GM23338 (cell line): ENCODE measurements around the gene DNAJC12. TPM values are rescaled to one million over a fixed set of nuclear protein-coding genes. Genes with fewer than 3 reads are reported as not detected.

Experiments used
- ATAC-seq: fragments of 200-7000 bp; cut with Tn5 transposase; 3 replicates; pipeline ENCODE4 v1.9.1; 2020
- DNase-seq: peaks from one replicate; pipeline ENCODE4 v3.0.0-alpha.2; 2015; ENCODE audit warnings: low spot score
- H2AFZ ChIP-seq: fragments of 200-600 bp; sonication (generic); 2 replicates; pipeline ENCODE4 v1.8.0; 2016; ENCODE audit warnings: antibody characterized with exemption, mild to moderate bottlenecking, moderate library complexity
- H3F3A ChIP-seq: fragments of 200-600 bp; sonication (generic); replicated peaks from 2 replicates; pipeline ENCODE4 v1.8.0; 2017; ENCODE audit warnings: antibody characterized with exemption, mixed run types, low read depth
- H3K27ac ChIP-seq: fragments of 200-600 bp; sonication (generic); 2 replicates; pipeline ENCODE4 v1.6.1; 2016; ENCODE audit warnings: low read depth
- H3K27me3 ChIP-seq: fragments of 200-600 bp; sonication (generic); 2 replicates; pipeline ENCODE4 v1.8.0; 2016; ENCODE audit warnings: mild to moderate bottlenecking, mixed run types, moderate library complexity; ENCODE audit not compliant: insufficient read depth
- H3K36me3 ChIP-seq: fragments of 200-600 bp; sonication (generic); 2 replicates; pipeline ENCODE4 v1.8.0; 2016; ENCODE audit warnings: mild to moderate bottlenecking; ENCODE audit not compliant: insufficient read depth
- H3K4me1 ChIP-seq: fragments of 200-600 bp; sonication (generic); 2 replicates; pipeline ENCODE4 v1.8.0; 2016; ENCODE audit warnings: mild to moderate bottlenecking, moderate library complexity; ENCODE audit not compliant: insufficient read depth
- H3K4me2 ChIP-seq: fragments of 200-600 bp; sonication (generic); 2 replicates; pipeline ENCODE4 v1.7.1; 2017; ENCODE audit warnings: mixed run types
- H3K4me3 ChIP-seq: fragments of 200-600 bp; sonication (generic); 2 replicates; pipeline ENCODE4 v1.6.1; 2016; ENCODE audit warnings: mixed run types
- H3K79me2 ChIP-seq: fragments of 200-600 bp; sonication (generic); replicated peaks from 2 replicates; pipeline ENCODE4 v1.8.0; 2017; ENCODE audit warnings: mild to moderate bottlenecking; ENCODE audit not compliant: insufficient read depth
- H3K9me2 ChIP-seq: fragments of 200-600 bp; sonication (generic); 2 replicates; pipeline ENCODE4 v1.8.0; 2017; ENCODE audit not compliant: insufficient read depth
- H4K20me1 ChIP-seq: fragments of 200-600 bp; sonication (generic); replicated peaks from 2 replicates; pipeline ENCODE4 v1.8.0; 2017; ENCODE audit warnings: mild to moderate bottlenecking; ENCODE audit not compliant: insufficient read depth
- H3K27ac Mint-ChIP-seq: 2 replicates; pipeline ENCODE4 v1.8.0; 2020; ENCODE audit warnings: inconsistent platforms, mild to moderate bottlenecking, moderate library complexity, mixed read lengths
- H3K27me3 Mint-ChIP-seq: 3 replicates; pipeline ENCODE4 v1.8.0; 2022; ENCODE audit warnings: low read depth, mild to moderate bottlenecking, moderate library complexity, mixed read lengths, inconsistent platforms; ENCODE audit not compliant: insufficient read depth, poor library complexity
- H3K36me3 Mint-ChIP-seq: 3 replicates; pipeline ENCODE4 v1.8.0; 2021; ENCODE audit warnings: low read depth, mild to moderate bottlenecking, inconsistent platforms, moderate library complexity, mixed read lengths
- H3K4me1 Mint-ChIP-seq: 3 replicates; pipeline ENCODE4 v1.8.0; 2020; ENCODE audit warnings: mild to moderate bottlenecking, inconsistent platforms, mixed read lengths
- H3K4me3 Mint-ChIP-seq: 3 replicates; pipeline ENCODE4 v1.8.0; 2021; ENCODE audit warnings: moderate library complexity, mild to moderate bottlenecking, inconsistent platforms, mixed read lengths
- H3K9me3 Mint-ChIP-seq: 3 replicates; pipeline ENCODE4 v1.8.0; 2020; ENCODE audit warnings: moderate library complexity, mild to moderate bottlenecking, inconsistent platforms, mixed read lengths
- EZH2phosphoT487 ChIP-seq: fragments of 200-600 bp; sonication (generic); IDR thresholded peaks from one replicate; pipeline ENCODE4 v1.8.1; 2018; ENCODE audit warnings: antibody characterized with exemption; ENCODE audit not compliant: unreplicated experiment
- JUNB ChIP-seq: IDR thresholded peaks from one replicate; pipeline ENCODE4 v1.6.1; 2016; ENCODE audit warnings: antibody characterized with exemption; ENCODE audit not compliant: unreplicated experiment
- NANOG ChIP-seq: IDR thresholded peaks from 2 replicates; pipeline ENCODE4 v1.6.1; 2016; ENCODE audit warnings: antibody characterized with exemption, borderline replicate concordance
- POLR2AphosphoS5 ChIP-seq: IDR thresholded peaks from 2 replicates; pipeline ENCODE4 v1.6.1; 2016; ENCODE audit warnings: antibody characterized with exemption, low read depth
- STAT1 ChIP-seq: IDR thresholded peaks from one replicate; pipeline ENCODE4 v1.6.1; 2016; ENCODE audit warnings: antibody characterized with exemption; ENCODE audit not compliant: unreplicated experiment
- ZNF114 ChIP-seq: fragments of 250-450 bp; sonication (Bioruptor Pico); IDR thresholded peaks from 2 replicates; pipeline ENCODE4 v1.5.0; 2020; ENCODE audit warnings: mild to moderate bottlenecking, moderate library complexity
- ZNF331 ChIP-seq: fragments of 250-450 bp; sonication (Bioruptor Pico); IDR thresholded peaks from 2 replicates; pipeline ENCODE4 v1.5.0; 2020; ENCODE audit warnings: low read depth, mild to moderate bottlenecking, moderate library complexity
- polyA plus RNA-seq: library from polyadenylated mRNA; unstranded; fragments of >200 nt; fragmentation: Nextera tagmentation; extraction: Ambion mirVana; gene quantifications from 2 replicates; pipeline ENCODE4 v1.2.1, GENCODE V29; 2016
- total RNA-seq: library from RNA; depleted of rRNA; stranded (reverse); fragments of >200 nt; shearing (Covaris generic); gene quantifications from 2 replicates; pipeline ENCODE4 v1.2.3, GENCODE V29; 2014
- TF ChIP-seq, protein P1 (sequence below): IDR thresholded peaks from one replicate; pipeline ENCODE4 v1.6.1; 2018; ENCODE audit warnings: antibody characterized with exemption; ENCODE audit not compliant: unreplicated experiment
- TF ChIP-seq, protein P2 (sequence below): fragments of 250-450 bp; sonication (Bioruptor Pico); IDR thresholded peaks from 2 replicates; pipeline ENCODE4 v1.5.0; 2020; ENCODE audit warnings: mild to moderate bottlenecking, moderate library complexity
- TF ChIP-seq, protein P3 (sequence below), 2 experiments: fragments of 200-600 bp in 1 of 2; sonication (generic) in 1 of 2; conservative IDR thresholded peaks; 2 replicates each; pipeline versions ENCODE4 v1.5.1 to v1.6.1; 2016 to 2017; ENCODE audit warnings: antibody characterized with exemption in 2 of 2, low read depth in 2 of 2, mild to moderate bottlenecking in 2 of 2, moderate library complexity in 1 of 2
- TF ChIP-seq, protein P4 (sequence below): IDR thresholded peaks from 2 replicates; pipeline ENCODE4 v1.6.1; 2016; ENCODE audit warnings: antibody characterized with exemption

Gene DNAJC12
- total and polyA plus RNA-seq, 2 experiments from 2014 or later, result 2.2 to 4.5 TPM

DNA sequence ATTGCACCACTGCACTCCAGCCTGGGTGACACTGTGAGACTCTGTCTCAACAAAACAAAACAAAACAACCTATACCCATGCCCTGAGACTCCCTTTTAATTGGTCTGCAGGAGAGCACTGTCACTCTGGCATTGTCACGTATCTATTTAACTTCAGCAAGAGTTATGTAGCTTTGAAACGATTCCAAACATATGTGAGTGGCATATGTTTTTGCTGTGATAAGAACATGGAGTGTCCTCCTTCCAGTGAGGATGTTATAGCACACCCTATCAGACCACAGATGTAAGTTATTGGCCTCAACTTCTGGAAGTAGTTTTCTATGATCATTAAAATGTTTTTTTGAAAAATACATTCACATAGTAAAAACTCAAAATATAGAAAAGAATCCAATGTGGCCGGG lies 15.5 kb upstream of the DNAJC12 start:
- H4K20me1 ChIP-seq, result no peaks in the 10 kb centered on the region
- ATAC-seq (no peak), DNase-seq (no peak)
- no peaks in the 10 kb centered on the region for H3K36me3 Mint-ChIP-seq
- H2AFZ ChIP-seq, result no peak overlapping the region
- H3K4me1 Mint-ChIP-seq, result peaks cover 7% of the 10 kb centered on the region
- no peaks in the 10 kb centered on the region; the same call in 1 of the 2 replicates for H3K79me2 ChIP-seq
- no peak overlapping the region for H3K27ac Mint-ChIP-seq
- no peaks in the 10 kb centered on the region for H3K36me3 ChIP-seq
- H3K4me2 ChIP-seq, result no peak overlapping the region
- no peak overlapping the region for H3K4me3 Mint-ChIP-seq
- peaks cover 3% of the 10 kb centered on the region for H3K27me3 Mint-ChIP-seq
- no peaks in the 10 kb centered on the region for H3K9me2 ChIP-seq
- no peak overlapping the region for H3K27ac ChIP-seq
- 0 out of 2 replicates have a peak, but pooled peaks cover 3% of the 10 kb centered on the region for H3F3A ChIP-seq
- peaks cover 16% of the 10 kb centered on the region for H3K4me1 ChIP-seq
- no peaks in the 10 kb centered on the region for H3K27me3 ChIP-seq
- no peak for TF ChIP-seq NANOG
- TF ChIP-seq ZNF331 (CRISPR knock-in tag), result no peak
- TF ChIP-seq, protein P1, sequence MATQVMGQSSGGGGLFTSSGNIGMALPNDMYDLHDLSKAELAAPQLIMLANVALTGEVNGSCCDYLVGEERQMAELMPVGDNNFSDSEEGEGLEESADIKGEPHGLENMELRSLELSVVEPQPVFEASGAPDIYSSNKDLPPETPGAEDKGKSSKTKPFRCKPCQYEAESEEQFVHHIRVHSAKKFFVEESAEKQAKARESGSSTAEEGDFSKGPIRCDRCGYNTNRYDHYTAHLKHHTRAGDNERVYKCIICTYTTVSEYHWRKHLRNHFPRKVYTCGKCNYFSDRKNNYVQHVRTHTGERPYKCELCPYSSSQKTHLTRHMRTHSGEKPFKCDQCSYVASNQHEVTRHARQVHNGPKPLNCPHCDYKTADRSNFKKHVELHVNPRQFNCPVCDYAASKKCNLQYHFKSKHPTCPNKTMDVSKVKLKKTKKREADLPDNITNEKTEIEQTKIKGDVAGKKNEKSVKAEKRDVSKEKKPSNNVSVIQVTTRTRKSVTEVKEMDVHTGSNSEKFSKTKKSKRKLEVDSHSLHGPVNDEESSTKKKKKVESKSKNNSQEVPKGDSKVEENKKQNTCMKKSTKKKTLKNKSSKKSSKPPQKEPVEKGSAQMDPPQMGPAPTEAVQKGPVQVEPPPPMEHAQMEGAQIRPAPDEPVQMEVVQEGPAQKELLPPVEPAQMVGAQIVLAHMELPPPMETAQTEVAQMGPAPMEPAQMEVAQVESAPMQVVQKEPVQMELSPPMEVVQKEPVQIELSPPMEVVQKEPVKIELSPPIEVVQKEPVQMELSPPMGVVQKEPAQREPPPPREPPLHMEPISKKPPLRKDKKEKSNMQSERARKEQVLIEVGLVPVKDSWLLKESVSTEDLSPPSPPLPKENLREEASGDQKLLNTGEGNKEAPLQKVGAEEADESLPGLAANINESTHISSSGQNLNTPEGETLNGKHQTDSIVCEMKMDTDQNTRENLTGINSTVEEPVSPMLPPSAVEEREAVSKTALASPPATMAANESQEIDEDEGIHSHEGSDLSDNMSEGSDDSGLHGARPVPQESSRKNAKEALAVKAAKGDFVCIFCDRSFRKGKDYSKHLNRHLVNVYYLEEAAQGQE, result no peak
- TF ChIP-seq, protein P2, sequence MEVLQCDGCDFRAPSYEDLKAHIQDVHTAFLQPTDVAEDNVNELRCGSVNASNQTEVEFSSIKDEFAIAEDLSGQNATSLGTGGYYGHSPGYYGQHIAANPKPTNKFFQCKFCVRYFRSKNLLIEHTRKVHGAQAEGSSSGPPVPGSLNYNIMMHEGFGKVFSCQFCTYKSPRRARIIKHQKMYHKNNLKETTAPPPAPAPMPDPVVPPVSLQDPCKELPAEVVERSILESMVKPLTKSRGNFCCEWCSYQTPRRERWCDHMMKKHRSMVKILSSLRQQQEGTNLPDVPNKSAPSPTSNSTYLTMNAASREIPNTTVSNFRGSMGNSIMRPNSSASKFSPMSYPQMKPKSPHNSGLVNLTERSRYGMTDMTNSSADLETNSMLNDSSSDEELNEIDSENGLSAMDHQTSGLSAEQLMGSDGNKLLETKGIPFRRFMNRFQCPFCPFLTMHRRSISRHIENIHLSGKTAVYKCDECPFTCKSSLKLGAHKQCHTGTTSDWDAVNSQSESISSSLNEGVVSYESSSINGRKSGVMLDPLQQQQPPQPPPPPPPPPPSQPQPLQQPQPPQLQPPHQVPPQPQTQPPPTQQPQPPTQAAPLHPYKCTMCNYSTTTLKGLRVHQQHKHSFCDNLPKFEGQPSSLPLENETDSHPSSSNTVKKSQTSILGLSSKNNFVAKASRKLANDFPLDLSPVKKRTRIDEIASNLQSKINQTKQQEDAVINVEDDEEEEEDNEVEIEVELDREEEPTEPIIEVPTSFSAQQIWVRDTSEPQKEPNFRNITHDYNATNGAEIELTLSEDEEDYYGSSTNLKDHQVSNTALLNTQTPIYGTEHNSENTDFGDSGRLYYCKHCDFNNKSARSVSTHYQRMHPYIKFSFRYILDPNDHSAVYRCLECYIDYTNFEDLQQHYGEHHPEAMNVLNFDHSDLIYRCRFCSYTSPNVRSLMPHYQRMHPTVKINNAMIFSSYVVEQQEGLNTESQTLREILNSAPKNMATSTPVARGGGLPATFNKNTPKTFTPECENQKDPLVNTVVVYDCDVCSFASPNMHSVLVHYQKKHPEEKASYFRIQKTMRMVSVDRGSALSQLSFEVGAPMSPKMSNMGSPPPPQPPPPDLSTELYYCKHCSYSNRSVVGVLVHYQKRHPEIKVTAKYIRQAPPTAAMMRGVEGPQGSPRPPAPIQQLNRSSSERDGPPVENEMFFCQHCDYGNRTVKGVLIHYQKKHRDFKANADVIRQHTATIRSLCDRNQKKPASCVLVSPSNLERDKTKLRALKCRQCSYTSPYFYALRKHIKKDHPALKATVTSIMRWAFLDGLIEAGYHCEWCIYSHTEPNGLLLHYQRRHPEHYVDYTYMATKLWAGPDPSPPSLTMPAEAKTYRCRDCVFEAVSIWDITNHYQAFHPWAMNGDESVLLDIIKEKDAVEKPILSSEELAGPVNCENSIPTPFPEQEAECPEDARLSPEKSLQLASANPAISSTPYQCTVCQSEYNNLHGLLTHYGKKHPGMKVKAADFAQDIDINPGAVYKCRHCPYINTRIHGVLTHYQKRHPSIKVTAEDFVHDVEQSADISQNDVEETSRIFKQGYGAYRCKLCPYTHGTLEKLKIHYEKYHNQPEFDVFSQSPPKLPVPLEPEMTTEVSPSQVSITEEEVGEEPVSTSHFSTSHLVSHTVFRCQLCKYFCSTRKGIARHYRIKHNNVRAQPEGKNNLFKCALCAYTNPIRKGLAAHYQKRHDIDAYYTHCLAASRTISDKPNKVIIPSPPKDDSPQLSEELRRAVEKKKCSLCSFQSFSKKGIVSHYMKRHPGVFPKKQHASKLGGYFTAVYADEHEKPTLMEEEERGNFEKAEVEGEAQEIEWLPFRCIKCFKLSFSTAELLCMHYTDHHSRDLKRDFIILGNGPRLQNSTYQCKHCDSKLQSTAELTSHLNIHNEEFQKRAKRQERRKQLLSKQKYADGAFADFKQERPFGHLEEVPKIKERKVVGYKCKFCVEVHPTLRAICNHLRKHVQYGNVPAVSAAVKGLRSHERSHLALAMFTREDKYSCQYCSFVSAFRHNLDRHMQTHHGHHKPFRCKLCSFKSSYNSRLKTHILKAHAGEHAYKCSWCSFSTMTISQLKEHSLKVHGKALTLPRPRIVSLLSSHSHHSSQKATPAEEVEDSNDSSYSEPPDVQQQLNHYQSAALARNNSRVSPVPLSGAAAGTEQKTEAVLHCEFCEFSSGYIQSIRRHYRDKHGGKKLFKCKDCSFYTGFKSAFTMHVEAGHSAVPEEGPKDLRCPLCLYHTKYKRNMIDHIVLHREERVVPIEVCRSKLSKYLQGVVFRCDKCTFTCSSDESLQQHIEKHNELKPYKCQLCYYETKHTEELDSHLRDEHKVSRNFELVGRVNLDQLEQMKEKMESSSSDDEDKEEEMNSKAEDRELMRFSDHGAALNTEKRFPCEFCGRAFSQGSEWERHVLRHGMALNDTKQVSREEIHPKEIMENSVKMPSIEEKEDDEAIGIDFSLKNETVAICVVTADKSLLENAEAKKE, result no peak
- TF ChIP-seq, protein P3, sequence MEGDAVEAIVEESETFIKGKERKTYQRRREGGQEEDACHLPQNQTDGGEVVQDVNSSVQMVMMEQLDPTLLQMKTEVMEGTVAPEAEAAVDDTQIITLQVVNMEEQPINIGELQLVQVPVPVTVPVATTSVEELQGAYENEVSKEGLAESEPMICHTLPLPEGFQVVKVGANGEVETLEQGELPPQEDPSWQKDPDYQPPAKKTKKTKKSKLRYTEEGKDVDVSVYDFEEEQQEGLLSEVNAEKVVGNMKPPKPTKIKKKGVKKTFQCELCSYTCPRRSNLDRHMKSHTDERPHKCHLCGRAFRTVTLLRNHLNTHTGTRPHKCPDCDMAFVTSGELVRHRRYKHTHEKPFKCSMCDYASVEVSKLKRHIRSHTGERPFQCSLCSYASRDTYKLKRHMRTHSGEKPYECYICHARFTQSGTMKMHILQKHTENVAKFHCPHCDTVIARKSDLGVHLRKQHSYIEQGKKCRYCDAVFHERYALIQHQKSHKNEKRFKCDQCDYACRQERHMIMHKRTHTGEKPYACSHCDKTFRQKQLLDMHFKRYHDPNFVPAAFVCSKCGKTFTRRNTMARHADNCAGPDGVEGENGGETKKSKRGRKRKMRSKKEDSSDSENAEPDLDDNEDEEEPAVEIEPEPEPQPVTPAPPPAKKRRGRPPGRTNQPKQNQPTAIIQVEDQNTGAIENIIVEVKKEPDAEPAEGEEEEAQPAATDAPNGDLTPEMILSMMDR (conservative IDR thresholded peaks at IDR 0.05; ENCODE audit: low read depth in 2 of 2), result no peak
- TF ChIP-seq ZNF114, result no peak
- TF ChIP-seq POLR2AphosphoS5, result no peak
- TF ChIP-seq STAT1, result no peak
- TF ChIP-seq JUNB, result no peak
- TF ChIP-seq EZH2phosphoT487, result no peak
- TF ChIP-seq, protein P4, sequence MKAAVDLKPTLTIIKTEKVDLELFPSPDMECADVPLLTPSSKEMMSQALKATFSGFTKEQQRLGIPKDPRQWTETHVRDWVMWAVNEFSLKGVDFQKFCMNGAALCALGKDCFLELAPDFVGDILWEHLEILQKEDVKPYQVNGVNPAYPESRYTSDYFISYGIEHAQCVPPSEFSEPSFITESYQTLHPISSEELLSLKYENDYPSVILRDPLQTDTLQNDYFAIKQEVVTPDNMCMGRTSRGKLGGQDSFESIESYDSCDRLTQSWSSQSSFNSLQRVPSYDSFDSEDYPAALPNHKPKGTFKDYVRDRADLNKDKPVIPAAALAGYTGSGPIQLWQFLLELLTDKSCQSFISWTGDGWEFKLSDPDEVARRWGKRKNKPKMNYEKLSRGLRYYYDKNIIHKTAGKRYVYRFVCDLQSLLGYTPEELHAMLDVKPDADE, result no peak
- H3K4me3 ChIP-seq, result no peak overlapping the region
- H3K9me3 Mint-ChIP-seq, result no peaks in the 10 kb centered on the region; the same call in 2 of the 3 replicates
